GM23338 (cell line): ENCODE measurements around the gene SUV39H1.

ENCODE experiments used
- CREB1 ChIP-seq: fragments of 250-450 bp; sonication (Bioruptor Pico); IDR thresholded peaks from 2 replicates; pipeline ENCODE4 v1.5.0; 2020; ENCODE audit warnings: low read depth, mild to moderate bottlenecking, moderate library complexity
- CTCF ChIP-seq, 2 experiments: fragments of 200-600 bp in 1 of 2; sonication (generic) in 1 of 2; conservative IDR thresholded peaks; 2 replicates each; pipeline versions ENCODE4 v1.5.1 to v1.6.1; 2016 to 2017; ENCODE audit warnings: antibody characterized with exemption in 2 of 2, low read depth in 2 of 2, mild to moderate bottlenecking in 2 of 2, moderate library complexity in 1 of 2
- REST ChIP-seq: IDR thresholded peaks from one replicate; pipeline ENCODE4 v1.6.1; 2018; ENCODE audit warnings: antibody characterized with exemption; ENCODE audit not compliant: unreplicated experiment
- STAT1 ChIP-seq: IDR thresholded peaks from one replicate; pipeline ENCODE4 v1.6.1; 2016; ENCODE audit warnings: antibody characterized with exemption; ENCODE audit not compliant: unreplicated experiment

- no peak for TF ChIP-seq CREB1
- TF ChIP-seq CTCF (conservative IDR thresholded peaks at IDR 0.05; ENCODE audit: low read depth in 2 of 2) = no peak
- no peak for TF ChIP-seq REST
- no peak for TF ChIP-seq STAT1
Measured at GRCh38 chrX:48676893-48677270, 19.7 kb upstream of the SUV39H1 start.
